NCI-H1694 (cell line): ENCODE data around the gene FXYD7.
"Not testable (repeated sequence)": the region's sequence is repeated elsewhere in the genome, so short reads cannot be mapped to it uniquely, and the experiment has no call there.

Experiments
- DNase-seq: peaks from one replicate; lab custom pipeline; 2025; lab: John Stamatoyannopoulos, UW

The FXYD7 gene

GRCh38 chr19:35143231-35143715, at the start of gene FXYD7:
TSS of gene FXYD7 (plus strand) at chr19:35143255. CDS start at chr19:35143334, 79 bp downstream.
- DNase-seq: no peak

DNA sequence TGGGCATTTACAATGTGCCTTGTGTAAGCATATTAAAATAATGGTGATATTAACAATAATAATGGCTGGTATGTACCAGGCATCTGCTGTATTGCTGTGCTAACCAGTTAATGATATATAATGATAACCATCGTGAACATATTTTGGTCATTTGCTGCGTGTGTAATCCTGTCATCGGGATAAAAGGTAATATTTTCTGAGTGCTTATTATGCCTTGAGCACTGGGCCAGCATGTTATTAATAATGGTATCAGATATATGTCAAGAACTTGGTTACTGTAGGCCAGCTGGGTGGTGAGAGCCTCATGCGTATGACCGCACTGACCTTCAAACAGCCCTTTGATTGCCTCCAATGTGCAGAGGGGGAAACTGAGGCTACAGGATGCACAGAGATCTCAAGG, 49.6 kb upstream of the FXYD7 start:
- DNase-seq: no peak

DNA sequence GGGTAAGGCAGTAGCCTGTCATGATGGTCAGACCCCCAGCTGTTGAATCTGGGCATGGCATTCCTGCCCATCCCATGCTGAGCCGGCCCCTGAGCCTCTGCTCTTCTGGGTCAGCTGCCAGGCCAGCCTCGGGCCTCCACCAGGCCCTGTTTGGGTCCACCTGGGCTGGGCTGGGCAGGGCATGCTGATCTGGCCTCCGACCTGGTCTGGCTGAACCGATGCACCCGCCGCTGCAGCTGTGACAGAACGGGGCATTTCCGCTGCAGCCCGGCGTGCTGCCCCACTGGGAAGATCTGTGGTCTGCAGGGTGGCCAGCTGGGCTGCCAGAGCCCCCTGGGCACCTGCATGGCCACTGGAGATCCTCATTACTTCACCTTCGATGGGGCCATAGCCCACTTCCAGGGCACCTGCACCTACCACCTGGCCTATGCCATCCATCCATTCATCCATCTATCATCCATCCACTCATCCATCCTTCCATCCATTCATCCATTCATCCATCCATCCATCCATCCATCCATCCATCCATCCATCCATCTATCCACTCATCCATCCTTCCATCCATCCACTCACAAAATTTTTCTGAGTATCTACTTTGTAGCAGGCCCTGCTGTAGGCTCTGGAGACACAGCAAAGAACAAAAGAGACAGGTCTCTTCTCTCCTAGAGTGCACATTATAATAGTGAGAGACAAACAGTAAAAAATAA, 49.0 kb upstream of the FXYD7 start:
- no peak for DNase-seq

GRCh38 chr19:35094656-35095055, 48.4 kb upstream of the FXYD7 start:
- DNase-seq: no peak

- no peak for DNase-seq
Measured at GRCh38 chr19:35095667-35096368, 47.2 kb upstream of the FXYD7 start.

GRCh38 chr19:35098413-35099049, 44.5 kb upstream of the FXYD7 start:
- no peak for DNase-seq

DNA sequence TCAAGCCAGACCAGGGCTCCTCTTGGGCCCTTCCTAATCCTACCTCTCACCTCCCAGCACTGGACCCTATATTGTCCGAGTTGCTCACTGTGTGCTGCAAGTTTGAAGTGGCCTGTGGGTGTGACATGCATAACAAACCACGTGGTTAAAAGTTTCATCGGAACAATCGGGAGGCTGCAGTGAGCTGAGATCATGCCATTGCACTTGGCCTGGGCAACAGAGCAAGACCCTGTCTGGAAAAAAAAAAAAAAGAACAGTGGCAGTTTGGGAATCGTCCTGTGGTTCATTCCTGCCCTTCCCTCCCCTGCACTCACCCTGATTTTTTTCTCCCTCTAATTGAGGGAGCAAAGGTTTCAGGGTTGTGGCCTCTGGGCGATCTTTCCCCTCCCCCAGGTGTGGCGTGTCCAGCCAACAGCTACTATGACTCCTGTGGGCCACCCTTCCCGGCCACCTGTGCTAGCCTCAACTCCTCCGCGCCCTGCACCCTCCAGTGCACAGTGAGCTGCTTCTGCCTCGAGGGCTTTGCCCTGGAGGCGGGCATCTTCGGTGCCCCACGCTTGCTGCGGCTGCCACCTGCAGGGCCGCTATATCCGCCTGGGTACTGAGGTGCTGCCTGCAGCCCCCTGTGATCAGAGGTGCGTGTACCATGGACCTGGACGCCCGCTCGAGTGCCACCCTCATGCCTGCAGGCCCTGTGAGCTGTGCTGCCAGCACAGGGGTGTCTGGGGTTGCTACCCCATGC, 43.7 kb upstream of the FXYD7 start:
- no peak for DNase-seq

- no peak for DNase-seq
Measured at GRCh38 chr19:35099897-35100275, 43.2 kb upstream of the FXYD7 start.

DNA sequence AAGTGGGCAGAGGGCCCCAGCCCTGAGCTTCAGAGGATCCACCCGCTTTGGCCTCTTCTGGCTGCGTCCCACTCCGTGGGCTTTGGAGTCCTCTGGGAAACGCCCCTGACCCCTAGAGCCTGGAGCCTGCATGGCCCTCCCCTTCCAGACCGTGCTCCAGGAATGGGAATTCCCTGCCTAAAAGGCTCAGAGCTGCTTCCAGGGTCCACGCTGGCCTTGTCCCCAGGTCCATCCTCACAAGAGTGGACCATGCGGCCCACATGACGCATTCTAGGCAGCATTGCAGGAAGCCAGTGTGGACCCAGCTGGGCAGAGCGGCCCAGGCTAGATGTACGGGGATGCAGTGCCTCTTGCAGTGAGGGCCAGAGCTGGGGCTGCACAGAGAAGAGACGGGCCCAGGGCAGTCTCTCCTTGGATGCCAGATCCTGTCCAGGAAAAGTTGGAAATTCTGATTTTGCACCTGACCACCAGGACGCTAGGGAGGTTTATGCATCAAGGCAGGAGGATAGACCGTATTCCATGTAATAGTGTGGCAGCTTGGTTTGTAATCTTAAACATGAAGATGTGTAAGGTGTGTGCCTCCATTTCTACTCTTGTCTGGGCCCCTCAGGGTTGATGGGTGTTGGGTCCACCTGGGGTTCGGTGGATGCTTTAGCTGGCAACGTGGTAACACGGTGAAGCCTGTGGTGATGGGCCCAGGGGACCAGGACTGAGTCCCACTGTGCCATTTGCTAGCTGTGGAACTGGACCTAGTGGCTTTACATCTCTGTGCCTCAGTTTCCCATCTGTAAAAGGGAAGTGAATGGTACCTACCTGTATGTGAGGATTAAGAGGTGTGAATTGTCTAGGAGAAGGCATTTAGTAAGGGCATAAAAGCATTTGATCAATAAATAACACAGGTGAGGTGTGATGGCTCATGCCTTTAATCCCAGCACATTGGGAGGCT, 42.2 kb upstream of the FXYD7 start:
- no peak for DNase-seq

DNA sequence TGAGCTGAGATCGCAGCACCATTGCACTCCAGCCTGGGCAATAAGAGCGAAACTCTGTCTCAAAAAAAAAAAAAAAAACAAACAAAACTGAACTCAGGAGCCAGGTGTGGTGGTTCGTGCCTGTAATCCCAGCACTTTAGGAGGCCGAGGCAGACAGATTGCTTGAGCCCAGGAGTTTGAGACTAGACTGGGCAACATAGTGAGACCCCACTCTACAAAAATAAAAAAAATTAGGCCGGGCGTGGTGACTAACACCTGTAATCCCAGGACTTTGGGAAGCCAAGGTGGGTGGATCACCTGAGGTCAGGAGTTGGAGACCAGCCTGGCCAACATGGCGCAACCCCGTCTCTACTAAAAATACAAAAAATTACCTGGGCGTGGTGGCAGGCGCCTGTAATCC, 41.1 kb upstream of the FXYD7 start:
- DNase-seq: not testable (repeated sequence)

DNA sequence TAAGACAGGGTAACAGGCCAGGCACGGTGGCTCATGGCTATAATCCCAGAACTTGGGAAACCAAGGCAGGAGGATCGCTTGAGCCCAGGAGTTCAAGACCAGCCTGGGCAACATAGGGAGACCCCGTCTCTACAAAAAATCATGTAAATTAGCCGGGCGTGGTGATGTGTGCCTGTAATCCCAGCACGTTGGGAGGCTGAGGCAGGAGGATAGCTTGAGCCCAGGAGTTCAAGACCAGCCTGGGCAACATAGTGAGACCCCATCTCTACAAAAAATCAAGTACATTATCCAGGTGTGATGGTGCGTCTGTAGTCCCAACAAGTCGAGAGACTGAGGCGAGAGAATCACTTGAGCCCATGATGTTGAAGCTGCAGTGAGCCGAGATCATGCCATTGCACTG, 39.4 kb upstream of the FXYD7 start:
- DNase-seq: not testable (repeated sequence)

DNA sequence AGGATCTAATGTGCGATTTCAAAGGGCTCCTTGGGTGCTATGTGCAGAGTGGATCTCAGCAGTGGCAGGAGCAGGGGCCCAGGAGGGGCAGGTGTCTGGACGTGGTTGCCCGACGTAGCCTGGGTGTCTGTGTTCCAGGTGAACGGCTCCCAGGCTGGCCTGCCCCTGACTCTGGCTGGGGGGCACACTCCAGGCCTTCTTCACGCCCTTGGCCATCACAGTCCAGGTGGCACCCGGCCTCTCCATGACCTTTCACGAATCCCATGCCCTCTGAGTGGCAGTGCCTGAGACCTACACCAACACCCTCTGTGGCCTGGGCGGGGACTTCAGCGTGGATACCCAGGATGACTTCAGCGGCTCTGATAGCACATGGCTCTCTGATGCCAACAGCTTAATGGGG, 38.7 kb upstream of the FXYD7 start:
- DNase-seq: no peak

DNA sequence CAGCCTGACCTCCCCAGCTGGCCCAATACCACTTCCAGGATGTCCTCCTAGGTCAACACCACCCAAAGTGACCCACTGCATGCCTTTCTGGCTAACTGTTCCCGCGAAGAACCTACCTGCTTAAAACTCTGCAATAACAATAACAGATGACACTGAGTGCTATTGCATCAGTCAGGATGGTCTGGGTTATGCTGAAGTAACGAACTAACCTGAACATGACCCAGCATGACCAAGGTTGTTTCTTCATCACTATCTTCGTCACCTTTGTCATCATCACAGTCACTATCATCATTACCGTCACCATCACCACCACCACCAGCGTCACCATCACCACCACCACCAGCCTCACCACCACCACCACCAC, 38.0 kb upstream of the FXYD7 start:
- no peak for DNase-seq

DNA sequence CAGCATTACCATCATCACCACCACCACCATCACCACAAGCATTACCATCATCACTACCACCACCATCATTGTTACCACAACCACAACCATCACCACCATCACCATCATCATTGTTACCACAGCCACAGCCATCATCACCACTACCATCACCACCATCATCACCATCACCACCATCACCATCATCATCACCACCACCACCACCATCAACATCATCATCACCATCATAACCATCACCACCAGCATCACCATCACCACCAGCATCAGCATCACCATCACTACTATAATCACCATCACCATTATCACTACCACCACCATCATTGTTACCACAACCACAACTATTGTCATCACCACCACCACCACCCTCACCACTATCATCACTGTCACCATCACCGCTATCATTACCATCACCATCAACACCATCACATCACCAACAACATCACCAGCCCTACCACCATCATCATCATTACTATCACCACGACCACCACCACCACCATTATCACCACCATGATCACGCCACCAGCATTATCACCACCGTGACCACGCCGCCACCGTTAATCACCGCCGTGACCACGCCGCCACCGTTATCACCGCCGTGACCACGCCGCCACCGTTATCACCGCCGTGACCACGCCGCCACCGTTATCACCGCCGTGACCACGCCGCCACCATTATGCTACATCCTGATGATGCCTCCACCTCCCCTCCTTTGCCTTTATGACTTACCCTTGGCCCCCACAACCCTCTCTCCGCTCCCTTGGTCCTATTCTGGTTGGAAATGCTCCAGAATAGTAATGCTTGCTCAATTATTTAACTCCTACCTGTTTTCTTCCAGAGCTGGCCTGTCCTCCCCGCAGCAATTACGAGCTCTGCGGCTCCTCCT, 37.4 kb upstream of the FXYD7 start:
- DNase-seq: no peak

- DNase-seq: no peak
Measured at GRCh38 chr19:35106291-35106583, 36.8 kb upstream of the FXYD7 start.

GRCh38 chr19:35106898-35107541, 36.0 kb upstream of the FXYD7 start:
- DNase-seq: no peak

- no peak for DNase-seq
Measured at GRCh38 chr19:35107545-35107944, 35.5 kb upstream of the FXYD7 start.

DNA sequence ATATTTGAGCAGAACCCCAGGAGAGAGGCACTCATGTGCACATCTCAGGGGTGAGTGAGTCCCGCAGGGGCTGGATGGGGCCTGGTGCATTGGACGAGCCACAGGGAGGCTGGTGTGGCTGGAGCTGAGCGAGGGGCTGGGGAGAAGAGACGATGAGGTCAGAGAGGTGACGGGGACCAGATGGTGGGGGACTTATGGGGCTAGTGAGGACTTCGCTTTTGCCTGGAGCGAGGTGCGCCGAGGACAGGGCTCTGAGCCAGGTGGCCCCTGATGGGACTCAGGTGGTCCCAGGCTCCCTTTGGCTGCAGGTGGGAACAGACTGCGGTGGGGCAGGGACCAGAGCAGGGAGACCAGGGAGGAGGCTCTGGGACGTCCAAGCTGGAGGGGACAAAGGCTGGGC, 34.3 kb upstream of the FXYD7 start:
- DNase-seq: no peak

- DNase-seq: no peak
Measured at GRCh38 chr19:35109395-35110112, 33.5 kb upstream of the FXYD7 start.
